Measurements from ENCODE around the gene ZBTB46.

ZBTB46 gene

DNA sequence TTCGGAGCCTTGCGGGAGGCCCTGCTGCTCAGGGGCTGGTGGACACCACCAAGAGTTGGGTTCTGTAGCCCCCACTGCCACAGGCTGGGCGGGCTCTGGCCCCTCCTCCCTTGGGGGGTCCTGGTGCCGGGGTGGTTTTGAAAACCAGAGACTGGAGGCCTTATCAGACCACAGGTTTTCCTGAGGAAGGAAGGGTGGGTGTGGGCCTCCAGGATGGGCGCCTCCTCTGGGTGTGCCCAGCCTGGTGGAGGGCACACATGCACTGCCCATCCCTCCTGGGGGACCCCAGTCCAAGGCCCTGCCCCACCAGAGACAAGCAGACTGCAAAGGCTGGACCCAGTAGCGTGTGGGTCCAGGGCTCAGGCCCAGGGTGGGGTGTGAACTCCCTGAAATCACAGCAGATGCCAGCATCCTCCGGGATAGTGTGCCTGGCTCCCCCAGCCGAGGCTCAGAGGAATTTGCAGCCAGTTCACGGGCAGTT, 13.5 kb upstream of the ZBTB46 start:
- TF ChIP-seq, protein P1, sequence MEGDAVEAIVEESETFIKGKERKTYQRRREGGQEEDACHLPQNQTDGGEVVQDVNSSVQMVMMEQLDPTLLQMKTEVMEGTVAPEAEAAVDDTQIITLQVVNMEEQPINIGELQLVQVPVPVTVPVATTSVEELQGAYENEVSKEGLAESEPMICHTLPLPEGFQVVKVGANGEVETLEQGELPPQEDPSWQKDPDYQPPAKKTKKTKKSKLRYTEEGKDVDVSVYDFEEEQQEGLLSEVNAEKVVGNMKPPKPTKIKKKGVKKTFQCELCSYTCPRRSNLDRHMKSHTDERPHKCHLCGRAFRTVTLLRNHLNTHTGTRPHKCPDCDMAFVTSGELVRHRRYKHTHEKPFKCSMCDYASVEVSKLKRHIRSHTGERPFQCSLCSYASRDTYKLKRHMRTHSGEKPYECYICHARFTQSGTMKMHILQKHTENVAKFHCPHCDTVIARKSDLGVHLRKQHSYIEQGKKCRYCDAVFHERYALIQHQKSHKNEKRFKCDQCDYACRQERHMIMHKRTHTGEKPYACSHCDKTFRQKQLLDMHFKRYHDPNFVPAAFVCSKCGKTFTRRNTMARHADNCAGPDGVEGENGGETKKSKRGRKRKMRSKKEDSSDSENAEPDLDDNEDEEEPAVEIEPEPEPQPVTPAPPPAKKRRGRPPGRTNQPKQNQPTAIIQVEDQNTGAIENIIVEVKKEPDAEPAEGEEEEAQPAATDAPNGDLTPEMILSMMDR (IDR thresholded peaks at IDR 0.05; ENCODE audit: borderline replicate concordance, control extremely low read depth, extremely low read depth, insufficient read depth, missing control alignments), result no peak
- DNase-seq (ENCODE audit: low spot score), result no peak
- in situ Hi-C loops (cut with MboI; ENCODE audit: low sequenced_read_pairs, unreplicated experiment), result no loop called here

DNA sequence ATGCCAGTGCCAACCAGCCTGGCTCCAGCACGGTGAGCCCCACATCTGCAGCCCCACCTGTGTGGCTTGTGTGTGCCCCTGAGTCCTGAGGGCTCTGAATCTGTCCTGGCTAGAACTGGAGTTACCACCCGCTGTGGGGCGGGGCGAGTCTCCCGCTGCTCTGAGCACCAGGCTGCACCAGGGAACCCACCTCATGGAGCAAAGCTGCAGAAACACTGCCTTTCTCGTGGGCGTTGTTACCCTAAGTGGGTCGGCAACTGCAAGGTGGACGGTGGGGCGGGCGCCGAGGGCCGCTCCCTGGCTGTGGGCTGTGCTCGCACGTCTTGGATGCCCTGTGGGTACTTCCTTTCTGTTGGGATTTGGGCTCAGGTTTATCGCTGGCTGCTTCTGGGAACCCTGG, 12.7 kb upstream of the ZBTB46 start:
- in situ Hi-C loops (cut with MboI; ENCODE audit: low sequenced_read_pairs, unreplicated experiment), result no loop called here
- no peak for DNase-seq (ENCODE audit: low spot score)
- TF ChIP-seq, protein P1 (IDR thresholded peaks at IDR 0.05; ENCODE audit: borderline replicate concordance, control extremely low read depth, extremely low read depth, insufficient read depth, missing control alignments), result no peak

DNA sequence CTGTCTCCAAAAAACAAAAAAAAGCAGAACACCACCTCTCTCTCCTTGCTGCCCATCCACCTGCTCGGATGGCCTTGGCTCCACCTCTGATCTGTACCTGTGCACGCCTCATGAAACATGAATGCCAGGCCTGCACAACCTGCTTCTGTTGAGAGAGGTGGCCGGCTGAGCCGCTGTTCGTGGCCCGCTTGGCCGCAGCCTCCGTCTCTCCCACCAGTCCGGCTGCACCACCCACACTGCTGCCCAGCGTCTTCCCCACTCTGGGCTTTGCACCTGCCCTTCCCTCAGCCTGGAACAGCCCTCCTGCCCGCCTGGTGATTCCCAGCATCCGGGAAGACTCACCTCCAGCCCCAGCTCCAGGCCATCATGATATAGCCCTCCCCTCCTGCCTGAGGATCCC, 12.2 kb upstream of the ZBTB46 start:
- TF ChIP-seq, protein P1 (IDR thresholded peaks at IDR 0.05; ENCODE audit: borderline replicate concordance, control extremely low read depth, extremely low read depth, insufficient read depth, missing control alignments), result no peak

GRCh38 chr20:63842258-63842657, 11.2 kb upstream of the ZBTB46 start:
- in situ Hi-C loops (cut with MboI; ENCODE audit: low sequenced_read_pairs, unreplicated experiment), result no loop called here
- TF ChIP-seq, protein P1 (IDR thresholded peaks at IDR 0.05; ENCODE audit: borderline replicate concordance, control extremely low read depth, extremely low read depth, insufficient read depth, missing control alignments), result no peak
- no peak for DNase-seq (ENCODE audit: low spot score)

More for the DNA sequence above, 12.2 kb upstream of the ZBTB46 start:
- DNase-seq (ENCODE audit: low spot score), result no peak
- in situ Hi-C loops (cut with MboI; ENCODE audit: low sequenced_read_pairs, unreplicated experiment), result no loop called here

- TF ChIP-seq, protein P1 (IDR thresholded peaks at IDR 0.05; ENCODE audit: borderline replicate concordance, control extremely low read depth, extremely low read depth, insufficient read depth, missing control alignments), result no peak
- in situ Hi-C loops (cut with MboI; ENCODE audit: low sequenced_read_pairs, unreplicated experiment), result no loop called here
- DNase-seq (ENCODE audit: low spot score), result no peak
Observed at GRCh38 chr20:63840405-63840828, 9.4 kb upstream of the ZBTB46 start.

GRCh38 chr20:63839620-63840019, 8.6 kb upstream of the ZBTB46 start:
- DNase-seq (ENCODE audit: low spot score), result no peak
- TF ChIP-seq, protein P1 (IDR thresholded peaks at IDR 0.05; ENCODE audit: borderline replicate concordance, control extremely low read depth, extremely low read depth, insufficient read depth, missing control alignments), result no peak
- in situ Hi-C loops (cut with MboI; ENCODE audit: low sequenced_read_pairs, unreplicated experiment), result no loop called here

GRCh38 chr20:63837479-63837878, 6.4 kb upstream of the ZBTB46 start:
- in situ Hi-C loops (cut with MboI; ENCODE audit: low sequenced_read_pairs, unreplicated experiment), result no loop called here
- DNase-seq (ENCODE audit: low spot score), result no peak

More at GRCh38 chr20:63837479-63837878, 6.4 kb upstream of the ZBTB46 start:
- TF ChIP-seq, protein P1 (IDR thresholded peaks at IDR 0.05; ENCODE audit: borderline replicate concordance, control extremely low read depth, extremely low read depth, insufficient read depth, missing control alignments), result no peak

Data from GM13976 (cell line).